Measurements from ENCODE around the gene CMSS1. TPM values are rescaled to one million over a fixed set of nuclear protein-coding genes. Genes with fewer than 3 reads are reported as not detected.

The CMSS1 gene
- polyA plus RNA-seq, 2 of the 4 experiments (the other 2 are of a cell fraction): 61.1 to 62.9 TPM

DNA sequence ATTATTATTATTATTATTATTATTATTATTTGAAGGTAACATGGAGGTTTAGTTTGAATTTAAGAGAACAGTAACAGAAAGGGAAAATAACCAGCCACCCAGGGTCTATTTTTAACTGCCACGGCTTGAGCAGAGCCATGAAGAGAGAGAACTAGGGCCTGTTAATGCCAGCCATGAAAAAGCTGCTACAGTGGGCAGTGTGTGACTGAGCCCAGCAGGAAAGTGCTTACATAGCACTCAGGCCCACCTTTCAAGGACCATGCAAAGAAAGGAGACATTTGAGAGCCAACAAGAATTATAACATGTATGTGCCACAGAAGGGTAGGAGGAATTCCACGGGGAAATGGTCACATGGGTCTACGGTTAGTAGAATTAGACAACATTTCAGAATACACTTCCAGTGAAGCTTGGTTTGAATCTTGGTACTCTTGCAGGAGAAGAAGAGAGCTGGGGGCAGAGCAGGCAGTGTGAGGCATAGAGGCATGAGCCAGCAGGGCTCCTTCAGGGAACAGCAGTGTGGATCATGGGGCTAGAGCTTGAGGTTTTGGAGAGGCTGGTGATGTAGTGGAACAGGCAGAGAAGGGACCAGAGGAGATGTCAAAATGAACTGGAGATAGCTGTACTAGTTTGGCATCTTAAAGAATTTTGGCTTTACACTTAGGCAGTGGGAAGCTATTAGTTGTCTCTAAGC, 140.7 kb downstream of the CMSS1 start:
- Histone ChIP-seq H3K4me2 (no peak overlapping the region), H3K4me3 (no peak overlapping the region), H3K4me1 (peaks cover 13% of the 10 kb centered on the region; the same call in 2 of the 3 replicates), H3K27ac (no peak overlapping the region), H3K9me3 (no peaks in the 10 kb centered on the region)
- TF ChIP-seq EHF (CRISPR knock-in tag; IDR thresholded peaks at IDR 0.05) (no peak), JUNB (IDR thresholded peaks at IDR 0.05) (no peak), ZC3H11A (IDR thresholded peaks at IDR 0.05) (no peak), POLR2AphosphoS2 (conservative IDR thresholded peaks at IDR 0.05; ENCODE audit: low read length) (no peak), MYC (IDR thresholded peaks at IDR 0.05; ENCODE audit: borderline replicate concordance, low read length) (no peak), TP53 (CRISPR knock-in tag; IDR thresholded peaks at IDR 0.05) (no peak), RCOR1 (IDR thresholded peaks at IDR 0.05; ENCODE audit: low read depth, low read length) (no peak), ZNF302 (CRISPR knock-in tag; IDR thresholded peaks at IDR 0.05) (no peak), CHD4 (IDR thresholded peaks at IDR 0.05; ENCODE audit: borderline replicate concordance) (no peak)
- TF ChIP-seq, protein P1, sequence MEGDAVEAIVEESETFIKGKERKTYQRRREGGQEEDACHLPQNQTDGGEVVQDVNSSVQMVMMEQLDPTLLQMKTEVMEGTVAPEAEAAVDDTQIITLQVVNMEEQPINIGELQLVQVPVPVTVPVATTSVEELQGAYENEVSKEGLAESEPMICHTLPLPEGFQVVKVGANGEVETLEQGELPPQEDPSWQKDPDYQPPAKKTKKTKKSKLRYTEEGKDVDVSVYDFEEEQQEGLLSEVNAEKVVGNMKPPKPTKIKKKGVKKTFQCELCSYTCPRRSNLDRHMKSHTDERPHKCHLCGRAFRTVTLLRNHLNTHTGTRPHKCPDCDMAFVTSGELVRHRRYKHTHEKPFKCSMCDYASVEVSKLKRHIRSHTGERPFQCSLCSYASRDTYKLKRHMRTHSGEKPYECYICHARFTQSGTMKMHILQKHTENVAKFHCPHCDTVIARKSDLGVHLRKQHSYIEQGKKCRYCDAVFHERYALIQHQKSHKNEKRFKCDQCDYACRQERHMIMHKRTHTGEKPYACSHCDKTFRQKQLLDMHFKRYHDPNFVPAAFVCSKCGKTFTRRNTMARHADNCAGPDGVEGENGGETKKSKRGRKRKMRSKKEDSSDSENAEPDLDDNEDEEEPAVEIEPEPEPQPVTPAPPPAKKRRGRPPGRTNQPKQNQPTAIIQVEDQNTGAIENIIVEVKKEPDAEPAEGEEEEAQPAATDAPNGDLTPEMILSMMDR (IDR thresholded peaks at IDR 0.05): no peak
- TF ChIP-seq, protein P2, sequence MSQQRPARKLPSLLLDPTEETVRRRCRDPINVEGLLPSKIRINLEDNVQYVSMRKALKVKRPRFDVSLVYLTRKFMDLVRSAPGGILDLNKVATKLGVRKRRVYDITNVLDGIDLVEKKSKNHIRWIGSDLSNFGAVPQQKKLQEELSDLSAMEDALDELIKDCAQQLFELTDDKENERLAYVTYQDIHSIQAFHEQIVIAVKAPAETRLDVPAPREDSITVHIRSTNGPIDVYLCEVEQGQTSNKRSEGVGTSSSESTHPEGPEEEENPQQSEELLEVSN (IDR thresholded peaks at IDR 0.05; ENCODE audit: borderline replicate concordance, low read depth): no peak
- WGBS (ENCODE audit: missing lambda C conversion rate): 85% methylated on average over 3 of the region's 3 CpGs
- POLR2A ChIA-PET: no interaction called here
- DNase-seq (ENCODE audit: low read depth in 1 of 2, low spot score in 1 of 2) (no peak), ATAC-seq (no peak), FAIRE-seq (no peak)
- CTCF ChIA-PET: interaction anchor here (0.9 to 1.1 kb wide), 2 partner anchors 8 to 44 kb away, joined by 3 read pairs; no protein-coding TSS in a partner anchor

DNA sequence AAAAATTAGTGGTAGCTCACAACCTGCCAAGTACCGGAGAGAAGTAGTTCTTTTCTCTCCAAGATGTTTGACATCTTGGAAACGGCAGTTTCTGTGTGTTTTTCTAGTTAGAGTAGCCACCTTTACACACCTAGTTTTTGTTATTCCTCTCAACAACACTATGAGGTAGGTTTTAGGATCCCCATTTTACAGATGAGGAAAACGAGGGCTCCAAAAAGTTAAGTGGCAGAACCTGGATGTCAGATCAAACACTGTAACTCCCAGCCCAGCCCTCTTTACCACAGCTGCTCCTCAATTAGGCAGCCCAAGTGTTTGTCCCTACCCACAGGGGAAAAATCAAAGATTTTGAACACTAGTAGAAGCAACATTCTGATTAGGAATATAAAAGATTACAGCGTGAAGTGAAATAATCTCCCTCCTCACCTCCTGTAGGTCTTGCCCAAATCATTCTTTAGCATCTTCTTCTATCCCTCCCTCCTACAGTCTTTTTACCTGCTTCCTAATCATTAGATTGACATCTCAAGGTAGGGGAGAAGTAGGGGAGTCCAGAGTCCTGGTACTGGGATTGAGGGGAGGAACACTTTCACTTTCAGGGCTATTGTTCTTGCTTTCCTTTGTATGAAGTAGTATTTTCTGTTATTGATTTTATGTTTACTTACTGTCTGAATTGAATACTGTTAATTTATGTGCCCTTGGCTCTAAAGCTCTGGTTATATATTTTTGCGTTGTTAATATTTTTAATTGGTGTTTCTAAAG, 142.6 kb downstream of the CMSS1 start:
- 67% methylated on average over 5 of the region's 5 CpGs for WGBS (ENCODE audit: missing lambda C conversion rate)
- DNase-seq (ENCODE audit: low read depth in 1 of 2, low spot score in 1 of 2): no peak
- no peak overlapping the region for H3K27ac ChIP-seq
- CTCF ChIA-PET: interaction anchor here (1.0 kb wide), 1 partner anchor 117 kb away, joined by 4 read pairs; no protein-coding TSS in a partner anchor
- no peak overlapping the region for H3K4me2 ChIP-seq
- H3K4me1 ChIP-seq: peaks cover 13% of the 10 kb centered on the region; the same call in 2 of the 3 replicates
- FAIRE-seq: no peak
- TF ChIP-seq CBX8 (IDR thresholded peaks at IDR 0.05): no peak
- TF ChIP-seq HOXA7 (CRISPR knock-in tag; IDR thresholded peaks at IDR 0.05): no peak
- TF ChIP-seq MYC (IDR thresholded peaks at IDR 0.05; ENCODE audit: borderline replicate concordance, low read length): no peak
- TF ChIP-seq, protein P3, sequence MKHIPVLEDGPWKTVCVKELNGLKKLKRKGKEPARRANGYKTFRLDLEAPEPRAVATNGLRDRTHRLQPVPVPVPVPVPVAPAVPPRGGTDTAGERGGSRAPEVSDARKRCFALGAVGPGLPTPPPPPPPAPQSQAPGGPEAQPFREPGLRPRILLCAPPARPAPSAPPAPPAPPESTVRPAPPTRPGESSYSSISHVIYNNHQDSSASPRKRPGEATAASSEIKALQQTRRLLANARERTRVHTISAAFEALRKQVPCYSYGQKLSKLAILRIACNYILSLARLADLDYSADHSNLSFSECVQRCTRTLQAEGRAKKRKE (CRISPR knock-in tag; IDR thresholded peaks at IDR 0.05; ENCODE audit: low read depth): no peak
- TF ChIP-seq, protein P4, sequence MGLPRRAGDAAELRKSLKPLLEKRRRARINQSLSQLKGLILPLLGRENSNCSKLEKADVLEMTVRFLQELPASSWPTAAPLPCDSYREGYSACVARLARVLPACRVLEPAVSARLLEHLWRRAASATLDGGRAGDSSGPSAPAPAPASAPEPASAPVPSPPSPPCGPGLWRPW (IDR thresholded peaks at IDR 0.05): no peak
- TF ChIP-seq TFCP2L1 (CRISPR knock-in tag; IDR thresholded peaks at IDR 0.05): no peak
- no peak for TF ChIP-seq RNF2 (IDR thresholded peaks at IDR 0.05; ENCODE audit: borderline replicate concordance, low read depth)
- TF ChIP-seq, protein P5, sequence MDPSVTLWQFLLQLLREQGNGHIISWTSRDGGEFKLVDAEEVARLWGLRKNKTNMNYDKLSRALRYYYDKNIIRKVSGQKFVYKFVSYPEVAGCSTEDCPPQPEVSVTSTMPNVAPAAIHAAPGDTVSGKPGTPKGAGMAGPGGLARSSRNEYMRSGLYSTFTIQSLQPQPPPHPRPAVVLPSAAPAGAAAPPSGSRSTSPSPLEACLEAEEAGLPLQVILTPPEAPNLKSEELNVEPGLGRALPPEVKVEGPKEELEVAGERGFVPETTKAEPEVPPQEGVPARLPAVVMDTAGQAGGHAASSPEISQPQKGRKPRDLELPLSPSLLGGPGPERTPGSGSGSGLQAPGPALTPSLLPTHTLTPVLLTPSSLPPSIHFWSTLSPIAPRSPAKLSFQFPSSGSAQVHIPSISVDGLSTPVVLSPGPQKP (IDR thresholded peaks at IDR 0.05; ENCODE audit: low read depth, low read length): no peak
- no peak for TF ChIP-seq PHF8 (IDR thresholded peaks at IDR 0.05; ENCODE audit: borderline replicate concordance, low read depth)
- TF ChIP-seq NPAS2 (CRISPR knock-in tag; IDR thresholded peaks at IDR 0.05; ENCODE audit: borderline replicate concordance): no peak
- no peak for TF ChIP-seq MAFK (IDR thresholded peaks at IDR 0.05; ENCODE audit: partially characterized antibody)
- TF ChIP-seq, protein P2 (IDR thresholded peaks at IDR 0.05; ENCODE audit: borderline replicate concordance, low read depth): no peak
- TF ChIP-seq, protein P6, sequence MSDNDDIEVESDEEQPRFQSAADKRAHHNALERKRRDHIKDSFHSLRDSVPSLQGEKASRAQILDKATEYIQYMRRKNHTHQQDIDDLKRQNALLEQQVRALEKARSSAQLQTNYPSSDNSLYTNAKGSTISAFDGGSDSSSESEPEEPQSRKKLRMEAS (IDR thresholded peaks at IDR 0.05): no peak
- TF ChIP-seq, protein P7, sequence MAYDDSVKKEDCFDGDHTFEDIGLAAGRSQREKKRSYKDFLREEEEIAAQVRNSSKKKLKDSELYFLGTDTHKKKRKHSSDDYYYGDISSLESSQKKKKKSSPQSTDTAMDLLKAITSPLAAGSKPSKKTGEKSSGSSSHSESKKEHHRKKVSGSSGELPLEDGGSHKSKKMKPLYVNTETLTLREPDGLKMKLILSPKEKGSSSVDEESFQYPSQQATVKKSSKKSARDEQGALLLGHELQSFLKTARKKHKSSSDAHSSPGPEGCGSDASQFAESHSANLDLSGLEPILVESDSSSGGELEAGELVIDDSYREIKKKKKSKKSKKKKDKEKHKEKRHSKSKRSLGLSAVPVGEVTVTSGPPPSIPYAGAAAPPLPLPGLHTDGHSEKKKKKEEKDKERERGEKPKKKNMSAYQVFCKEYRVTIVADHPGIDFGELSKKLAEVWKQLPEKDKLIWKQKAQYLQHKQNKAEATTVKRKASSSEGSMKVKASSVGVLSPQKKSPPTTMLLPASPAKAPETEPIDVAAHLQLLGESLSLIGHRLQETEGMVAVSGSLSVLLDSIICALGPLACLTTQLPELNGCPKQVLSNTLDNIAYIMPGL (CRISPR knock-in tag; IDR thresholded peaks at IDR 0.05; ENCODE audit: borderline replicate concordance): no peak
- TF ChIP-seq MAZ (IDR thresholded peaks at IDR 0.05; ENCODE audit: borderline replicate concordance, low read depth, low read length): no peak
- no peak overlapping the region for H3K4me3 ChIP-seq
- no peak for ATAC-seq
- POLR2A ChIA-PET: no interaction called here
- H3K9me3 ChIP-seq: no peaks in the 10 kb centered on the region

All from A549 (cell line).